H1 (cell line): Measurements from ENCODE around the gene SMAP2. TPM values are rescaled to one million over a fixed set of nuclear protein-coding genes. Genes with fewer than 3 reads are reported as not detected.

Experiments used
- CTCF ChIA-PET: fragments of 300-600 bp; sonication (Branson Sonifier 250); formaldehyde crosslinking; loops from one replicate; lab custom pipeline; 2021; ENCODE audit not compliant: partially characterized antibody; lab: Charles Lee
- POLR2A ChIA-PET: fragments of 300-600 bp; sonication (Branson Sonifier 250); formaldehyde crosslinking; loops from one replicate; lab custom pipeline; 2021; ENCODE audit warnings: inconsistent platforms; ENCODE audit not compliant: partially characterized antibody; lab: Charles Lee
- DNase-seq, 2 experiments: peaks; one replicate each; pipeline versions ENCODE4 v3.0.0 to v3.0.0-alpha.2; 2010 to 2022; ENCODE audit warnings: low spot score in 2 of 2, low read depth in 1 of 2, mixed read lengths in 1 of 2
- FAIRE-seq: peaks from 2 replicates; lab custom pipeline; 2011; peaks lifted over from hg19 to GRCh38; lab: Jason Lieb, UNC
- H2AFZ ChIP-seq: 2 replicates; pipeline ENCODE4 v1.8.1; 2012; ENCODE audit warnings: low read length, inconsistent platforms
- H2AK5ac ChIP-seq: 2 replicates; pipeline ENCODE4 v1.6.1; 2013; ENCODE audit warnings: low read depth, low read length
- H2BK120ac ChIP-seq: replicated peaks from 2 replicates; pipeline ENCODE3; 2013; ENCODE audit warnings: low read depth, low read length, inconsistent platforms
- H2BK12ac ChIP-seq: 2 replicates; pipeline ENCODE4 v1.6.1; 2013; ENCODE audit warnings: low read depth, low read length
- H2BK15ac ChIP-seq: 2 replicates; pipeline ENCODE4 v1.6.1; 2013; ENCODE audit warnings: low read length
- H2BK20ac ChIP-seq: 2 replicates; pipeline ENCODE4 v1.6.1; 2013; ENCODE audit warnings: low read length
- H2BK5ac ChIP-seq: 2 replicates; pipeline ENCODE4 v1.6.1; 2013; ENCODE audit warnings: low read depth, low read length
- H3K14ac ChIP-seq: 2 replicates; pipeline ENCODE4 v1.6.1; 2013; ENCODE audit warnings: inconsistent platforms; ENCODE audit not compliant: insufficient read length
- H3K18ac ChIP-seq: 2 replicates; pipeline ENCODE4 v1.6.1; 2013; ENCODE audit warnings: low read length; ENCODE audit errors: extremely low read depth
- H3K23ac ChIP-seq: 2 replicates; pipeline ENCODE4 v1.6.1; 2013; ENCODE audit warnings: inconsistent platforms; ENCODE audit not compliant: insufficient read length
- H3K23me2 ChIP-seq: 2 replicates; pipeline ENCODE4 v1.6.1; 2013; ENCODE audit warnings: low read depth, low read length
- H3K27ac ChIP-seq: 2 replicates; pipeline ENCODE4 v1.6.1; 2011; ENCODE audit warnings: low read depth, low read length, inconsistent platforms
- H3K27me3 ChIP-seq, 4 experiments: replicated peaks in 1 of 4; 1 replicate in 1 of 4; 2 replicates in 3 of 4; pipeline versions ENCODE4 v1.6.1 to v1.8.1; 2011 to 2013; ENCODE audit warnings: low read length in 3 of 4, mild to moderate bottlenecking in 3 of 4, inconsistent platforms in 2 of 4, mixed read lengths in 2 of 4, moderate library complexity in 1 of 4; ENCODE audit not compliant: control insufficient read depth in 3 of 4, insufficient read depth in 3 of 4; ENCODE audit errors: extremely low read depth in 1 of 4
- H3K36me3 ChIP-seq, 4 experiments: 2 replicates each; pipeline versions ENCODE4 v1.6.1 to v1.8.1; 2011 to 2013; ENCODE audit warnings: mild to moderate bottlenecking in 4 of 4, low read length in 3 of 4, moderate library complexity in 2 of 4, control low read depth in 1 of 4, inconsistent platforms in 1 of 4; ENCODE audit not compliant: insufficient read depth in 4 of 4, control insufficient read depth in 2 of 4
- H3K4ac ChIP-seq: replicated peaks from 2 replicates; pipeline ENCODE3; 2013; ENCODE audit warnings: low read length, low read depth, mixed read lengths, inconsistent platforms; ENCODE audit not compliant: insufficient read length
- H3K4me1 ChIP-seq, 4 experiments: replicated peaks in 1 of 4; 1 replicate in 1 of 4; 2 replicates in 3 of 4; pipeline versions ENCODE4 v1.6.1 to v1.8.1; 2011 to 2013; ENCODE audit warnings: low read length in 3 of 4, inconsistent platforms in 2 of 4, mixed read lengths in 1 of 4; ENCODE audit not compliant: insufficient read depth in 4 of 4, control insufficient read depth in 3 of 4
- H3K4me2 ChIP-seq, 2 experiments: 2 replicates each; pipeline versions ENCODE4 v1.6.1 to v1.8.1; 2011 to 2013; ENCODE audit warnings: low read depth in 2 of 2, low read length in 2 of 2, control low read depth in 1 of 2, inconsistent platforms in 1 of 2, mild to moderate bottlenecking in 1 of 2; ENCODE audit not compliant: insufficient read depth in 1 of 2
- H3K4me3 ChIP-seq, 4 experiments: fragments of 200-600, 300-600 bp in 1 of 4; sonication (generic), shearing (Covaris generic), sonication (Bioruptor Twin) in 1 of 4; 2 replicates each; pipeline versions ENCODE4 v1.5.1 to v1.8.1; 2011 to 2016; ENCODE audit warnings: low read length in 4 of 4, low read depth in 3 of 4, control low read depth in 2 of 4, inconsistent platforms in 2 of 4, mild to moderate bottlenecking in 2 of 4, mixed read lengths in 1 of 4, moderate library complexity in 1 of 4; ENCODE audit not compliant: insufficient read depth in 2 of 4; ENCODE audit errors: extremely low read depth in 1 of 4
- H3K56ac ChIP-seq: replicated peaks from 2 replicates; pipeline ENCODE3; 2013; ENCODE audit warnings: low read depth, mild to moderate bottlenecking, mixed read lengths, low read length, inconsistent platforms; ENCODE audit not compliant: insufficient read length
- H3K79me1 ChIP-seq: 2 replicates; pipeline ENCODE4 v1.6.1; 2013; ENCODE audit warnings: low read depth, low read length, control low read depth
- H3K79me2 ChIP-seq, 2 experiments: 2 replicates each; pipeline versions ENCODE4 v1.6.1 to v1.8.1; 2012 to 2013; ENCODE audit warnings: low read length in 2 of 2, mild to moderate bottlenecking in 2 of 2, inconsistent platforms in 1 of 2; ENCODE audit not compliant: insufficient read depth in 2 of 2, control insufficient read depth in 1 of 2
- H3K9ac ChIP-seq, 4 experiments: replicated peaks in 1 of 4; 1 replicate in 1 of 4; 2 replicates in 3 of 4; pipeline versions ENCODE4 v1.6.1 to v1.8.1; 2011 to 2013; ENCODE audit warnings: low read depth in 3 of 4, low read length in 3 of 4, control low read depth in 2 of 4, mild to moderate bottlenecking in 2 of 4, moderate library complexity in 2 of 4, inconsistent platforms in 1 of 4; ENCODE audit errors: extremely low read depth in 1 of 4
- H3K9me3 ChIP-seq, 2 experiments: 2 replicates each; pipeline versions ENCODE4 v1.6.1 to v1.8.1; 2012 to 2013; ENCODE audit warnings: mild to moderate bottlenecking in 2 of 2, moderate library complexity in 2 of 2, control low read depth in 1 of 2, inconsistent platforms in 1 of 2, low read depth in 1 of 2, low read length in 1 of 2, mixed read lengths in 1 of 2; ENCODE audit not compliant: insufficient read depth in 2 of 2
- H4K20me1 ChIP-seq, 2 experiments: replicated peaks in 1 of 2; 2 replicates each; pipeline versions ENCODE3 to v1.8.1; 2011 to 2013; ENCODE audit warnings: inconsistent platforms in 2 of 2, low read length in 2 of 2, mild to moderate bottlenecking in 1 of 2; ENCODE audit not compliant: insufficient read depth in 2 of 2, control insufficient read depth in 1 of 2
- H4K5ac ChIP-seq: 2 replicates; pipeline ENCODE4 v1.6.1; 2013; ENCODE audit warnings: low read length, low read depth, mixed read lengths, inconsistent platforms; ENCODE audit not compliant: insufficient read length
- H4K8ac ChIP-seq: 2 replicates; pipeline ENCODE4 v1.8.0; 2013; ENCODE audit warnings: mild to moderate bottlenecking, moderate library complexity, low read length, inconsistent platforms; ENCODE audit not compliant: insufficient read depth; ENCODE audit errors: extremely low read depth
- H4K91ac ChIP-seq: replicated peaks from 2 replicates; pipeline ENCODE3; 2013; ENCODE audit warnings: low read length, mixed read lengths, inconsistent platforms; ENCODE audit not compliant: insufficient read length
- EGR1 ChIP-seq: IDR thresholded peaks from 2 replicates; pipeline ENCODE4 v1.6.1; 2011; ENCODE audit warnings: low read depth, low read length, borderline replicate concordance
- RAD21 ChIP-seq, 2 experiments: IDR thresholded peaks in 1 of 2; conservative IDR thresholded peaks in 1 of 2; 2 replicates each; pipeline ENCODE4 v1.6.1; 2011; ENCODE audit warnings: low read depth in 2 of 2, low read length in 2 of 2, improper control_type of control experiment in 1 of 2, inconsistent platforms in 1 of 2, mild to moderate bottlenecking in 1 of 2, moderate library complexity in 1 of 2
- RNF2 ChIP-seq: fragments of 200-900, 300-1000 bp; sonication (generic); IDR thresholded peaks from 2 replicates; pipeline ENCODE4 v1.7.1; 2016; ENCODE audit warnings: borderline replicate concordance, low read depth, mild to moderate bottlenecking, antibody characterized with exemption, low read length; ENCODE audit not compliant: poor library complexity, severe bottlenecking; ENCODE audit errors: missing control alignments
- SIN3A ChIP-seq, 2 experiments: IDR thresholded peaks in 1 of 2; conservative IDR thresholded peaks in 1 of 2; 2 replicates each; pipeline ENCODE4 v1.6.1; 2011 to 2012; ENCODE audit warnings: low read length in 2 of 2, improper control_type of control experiment in 1 of 2, low read depth in 1 of 2, mild to moderate bottlenecking in 1 of 2
- TAF7 ChIP-seq: optimal IDR thresholded peaks from 2 replicates; pipeline ENCODE3; 2011; ENCODE audit warnings: low read depth, mild to moderate bottlenecking, inconsistent platforms, low read length, moderate library complexity, borderline replicate concordance
- TCF12 ChIP-seq: IDR thresholded peaks from 2 replicates; pipeline ENCODE4 v1.6.1; 2011; ENCODE audit warnings: low read depth, mild to moderate bottlenecking, low read length
- YY1 ChIP-seq: IDR thresholded peaks from 2 replicates; pipeline ENCODE4 v1.6.1; 2011; ENCODE audit warnings: low read depth, mild to moderate bottlenecking, low read length
- WGBS, 2 experiments: shearing (Covaris generic) in 1 of 2; methylation state at CpG; one replicate each; pipeline versions ENCODE4 v1.1.6 to v1.1.7; 2013 to 2015; ENCODE audit warnings: low lambda C conversion rate in 2 of 2, mixed read lengths in 2 of 2, inconsistent platforms in 1 of 2, low coverage in 1 of 2, missing lambda C conversion rate in 1 of 2; ENCODE audit not compliant: insufficient replicate concordance in 2 of 2, insufficient coverage in 1 of 2, insufficient read length in 1 of 2; ENCODE audit errors: extremely low coverage in 1 of 2, missing lambda C conversion rate in 1 of 2; 5-methylcytosine and 5-hydroxymethylcytosine counted together
- polyA plus RNA-seq, 7 experiments: library from polyadenylated mRNA; depleted of rRNA in 3 of 7; stranded (reverse) in 5 of 7; unstranded in 2 of 7; fragments of >200 nt in 5 of 7; fragments of 200-250 nt in 2 of 7; gene quantifications; 1 replicate in 5 of 7; 2 replicates in 1 of 7; 4 replicates in 1 of 7; pipeline versions ENCODE4 v1.2.1 to v1.2.3, GENCODE V29; 2011 to 2013; ENCODE audit warnings: missing spikeins in 2 of 7, mixed read lengths in 2 of 7
- total RNA-seq: library from RNA; stranded (reverse); fragmentation: NEBNext Ultra II Directional; extraction: Animal tissue kit (Norgen Biotek cat#: 25700); gene quantifications from 2 replicates; pipeline ENCODE4 v1.2.1, GENCODE V29; 2021
- TF ChIP-seq, protein P1 (sequence below), 3 experiments: IDR thresholded peaks; 1 replicate in 2 of 3; 2 replicates in 1 of 3; pipeline versions ENCODE4 v1.5.1 to v1.6.1; 2011; ENCODE audit warnings: low read length in 3 of 3, mild to moderate bottlenecking in 3 of 3, inconsistent platforms in 2 of 3, low read depth in 1 of 3, moderate library complexity in 1 of 3; ENCODE audit not compliant: insufficient read depth in 1 of 3; ENCODE audit errors: control extremely low read depth in 1 of 3

The SMAP2 gene
- total and polyA plus RNA-seq, 2 of the 8 experiments (the other 6 are each of a cell fraction or from before 2014, with no cell fraction given) = 4.3 to 5.5 TPM

GRCh38 chr1:40338745-40339419, 34.6 kb upstream of the SMAP2 start:
- DNase-seq (peak; percentile 88 to 98), FAIRE-seq (peak; percentile 77)
- Histone ChIP-seq H4K8ac (no peak overlapping the region), H2BK12ac (no peak overlapping the region), H3K56ac (no peak overlapping the region), H3K4me3 (no peak overlapping the region), H4K20me1 (no peaks in the 10 kb centered on the region), H3K9me3 (no peaks in the 10 kb centered on the region), H3K36me3 (no peaks in the 10 kb centered on the region), H2AFZ (0 out of 2 replicates have a peak overlapping the region, but pooled peaks have one; percentile 59), H3K4ac (no peak overlapping the region), H2BK20ac (no peak overlapping the region), H3K23me2 (no peaks in the 10 kb centered on the region), H3K23ac (no peak overlapping the region), H3K18ac (no peak overlapping the region), H3K4me2 (peak overlapping the region in 1 of 2 experiments; percentile 53; a peak in 1 of 4 replicates), H3K79me2 (no peaks in the 10 kb centered on the region), H4K5ac (no peak overlapping the region), H2BK5ac (no peak overlapping the region), H3K27ac (no peak overlapping the region), H3K14ac (no peak overlapping the region), H2BK120ac (no peak overlapping the region), H2BK15ac (no peak overlapping the region), H4K91ac (no peak overlapping the region), H2AK5ac (no peak overlapping the region), H3K9ac (no peak overlapping the region), H3K79me1 (no peaks in the 10 kb centered on the region), H3K27me3 (no peaks in the 10 kb centered on the region), H3K4me1 (no peaks in the 10 kb centered on the region)
- WGBS, 2 experiments = 45% methylated on average over 21 of the region's 21 CpGs; no CpG with 5 or more reads in 1 of the 2 experiments
- ChIA-PET CTCF (interaction anchor here (0.6 to 12.6 kb wide), 66 partner anchors 9 to 523 kb away, joined by 3 to 144 read pairs (median 5); partner anchors contain the start of genes COL9A2, SMAP2, TMCO2 and ZMPSTE24), POLR2A (interaction anchor here (0.8 to 1.1 kb wide), 5 partner anchors 10 to 298 kb away, joined by 3 read pairs; partner anchors contain the start of genes CAP1 and ZMPSTE24)
- TF ChIP-seq SIN3A (conservative IDR thresholded peaks at IDR 0.05 in 1 of 2, IDR thresholded peaks at IDR 0.05 in 1 of 2; ENCODE audit: low read depth in 1 of 2, low read length in 2 of 2) (0 out of 4 replicates have a peak, but pooled peaks of 1 of the 2 experiments have one; percentile 54), TCF12 (0 out of 2 replicates have a peak, but pooled peaks have one; percentile 8), TAF7 (peak; percentile 43), EGR1 (no peak), RAD21 (IDR thresholded peaks at IDR 0.05 in 1 of 2, conservative IDR thresholded peaks at IDR 0.05 in 1 of 2; ENCODE audit: low read depth in 2 of 2, low read length in 2 of 2) (peak; percentile 100), YY1 (0 out of 2 replicates have a peak, but pooled peaks have one; percentile 34), RNF2 (no peak)
- TF ChIP-seq, protein P1, sequence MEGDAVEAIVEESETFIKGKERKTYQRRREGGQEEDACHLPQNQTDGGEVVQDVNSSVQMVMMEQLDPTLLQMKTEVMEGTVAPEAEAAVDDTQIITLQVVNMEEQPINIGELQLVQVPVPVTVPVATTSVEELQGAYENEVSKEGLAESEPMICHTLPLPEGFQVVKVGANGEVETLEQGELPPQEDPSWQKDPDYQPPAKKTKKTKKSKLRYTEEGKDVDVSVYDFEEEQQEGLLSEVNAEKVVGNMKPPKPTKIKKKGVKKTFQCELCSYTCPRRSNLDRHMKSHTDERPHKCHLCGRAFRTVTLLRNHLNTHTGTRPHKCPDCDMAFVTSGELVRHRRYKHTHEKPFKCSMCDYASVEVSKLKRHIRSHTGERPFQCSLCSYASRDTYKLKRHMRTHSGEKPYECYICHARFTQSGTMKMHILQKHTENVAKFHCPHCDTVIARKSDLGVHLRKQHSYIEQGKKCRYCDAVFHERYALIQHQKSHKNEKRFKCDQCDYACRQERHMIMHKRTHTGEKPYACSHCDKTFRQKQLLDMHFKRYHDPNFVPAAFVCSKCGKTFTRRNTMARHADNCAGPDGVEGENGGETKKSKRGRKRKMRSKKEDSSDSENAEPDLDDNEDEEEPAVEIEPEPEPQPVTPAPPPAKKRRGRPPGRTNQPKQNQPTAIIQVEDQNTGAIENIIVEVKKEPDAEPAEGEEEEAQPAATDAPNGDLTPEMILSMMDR (IDR thresholded peaks at IDR 0.05; ENCODE audit: control extremely low read depth in 1 of 3, insufficient read depth in 1 of 3, low read depth in 1 of 3, low read length in 3 of 3) = peak; percentile 98 to 99 (median 98)
